H1 (cell line): ENCODE results near the gene IKBIP. TPM values are rescaled to one million over a fixed set of nuclear protein-coding genes. Genes with fewer than 3 reads are reported as not detected.

Experiments used
- CTCF ChIA-PET: fragments of 300-600 bp; sonication (Branson Sonifier 250); formaldehyde crosslinking; loops from one replicate; lab custom pipeline; 2021; ENCODE audit not compliant: partially characterized antibody; lab: Charles Lee
- POLR2A ChIA-PET: fragments of 300-600 bp; sonication (Branson Sonifier 250); formaldehyde crosslinking; loops from one replicate; lab custom pipeline; 2021; ENCODE audit warnings: inconsistent platforms; ENCODE audit not compliant: partially characterized antibody; lab: Charles Lee
- DNase-seq, 2 experiments: peaks; one replicate each; pipeline versions ENCODE4 v3.0.0 to v3.0.0-alpha.2; 2010 to 2022; ENCODE audit warnings: low spot score in 2 of 2, low read depth in 1 of 2, mixed read lengths in 1 of 2
- FAIRE-seq: peaks from 2 replicates; lab custom pipeline; 2011; peaks lifted over from hg19 to GRCh38; lab: Jason Lieb, UNC
- H2AFZ ChIP-seq: 2 replicates; pipeline ENCODE4 v1.8.1; 2012; ENCODE audit warnings: low read length, inconsistent platforms
- H2AK5ac ChIP-seq: 2 replicates; pipeline ENCODE4 v1.6.1; 2013; ENCODE audit warnings: low read depth, low read length
- H2BK120ac ChIP-seq: replicated peaks from 2 replicates; pipeline ENCODE3; 2013; ENCODE audit warnings: low read depth, low read length, inconsistent platforms
- H2BK12ac ChIP-seq: 2 replicates; pipeline ENCODE4 v1.6.1; 2013; ENCODE audit warnings: low read depth, low read length
- H2BK15ac ChIP-seq: 2 replicates; pipeline ENCODE4 v1.6.1; 2013; ENCODE audit warnings: low read length
- H2BK20ac ChIP-seq: 2 replicates; pipeline ENCODE4 v1.6.1; 2013; ENCODE audit warnings: low read length
- H2BK5ac ChIP-seq: 2 replicates; pipeline ENCODE4 v1.6.1; 2013; ENCODE audit warnings: low read depth, low read length
- H3K14ac ChIP-seq: 2 replicates; pipeline ENCODE4 v1.6.1; 2013; ENCODE audit warnings: inconsistent platforms; ENCODE audit not compliant: insufficient read length
- H3K18ac ChIP-seq: 2 replicates; pipeline ENCODE4 v1.6.1; 2013; ENCODE audit warnings: low read length; ENCODE audit errors: extremely low read depth
- H3K23ac ChIP-seq: 2 replicates; pipeline ENCODE4 v1.6.1; 2013; ENCODE audit warnings: inconsistent platforms; ENCODE audit not compliant: insufficient read length
- H3K23me2 ChIP-seq: 2 replicates; pipeline ENCODE4 v1.6.1; 2013; ENCODE audit warnings: low read depth, low read length
- H3K27ac ChIP-seq: 2 replicates; pipeline ENCODE4 v1.6.1; 2011; ENCODE audit warnings: low read depth, low read length, inconsistent platforms
- H3K27me3 ChIP-seq, 4 experiments: replicated peaks in 1 of 4; 1 replicate in 1 of 4; 2 replicates in 3 of 4; pipeline versions ENCODE4 v1.6.1 to v1.8.1; 2011 to 2013; ENCODE audit warnings: low read length in 3 of 4, mild to moderate bottlenecking in 3 of 4, inconsistent platforms in 2 of 4, mixed read lengths in 2 of 4, moderate library complexity in 1 of 4; ENCODE audit not compliant: control insufficient read depth in 3 of 4, insufficient read depth in 3 of 4; ENCODE audit errors: extremely low read depth in 1 of 4
- H3K36me3 ChIP-seq, 4 experiments: 2 replicates each; pipeline versions ENCODE4 v1.6.1 to v1.8.1; 2011 to 2013; ENCODE audit warnings: mild to moderate bottlenecking in 4 of 4, low read length in 3 of 4, moderate library complexity in 2 of 4, control low read depth in 1 of 4, inconsistent platforms in 1 of 4; ENCODE audit not compliant: insufficient read depth in 4 of 4, control insufficient read depth in 2 of 4
- H3K4ac ChIP-seq: replicated peaks from 2 replicates; pipeline ENCODE3; 2013; ENCODE audit warnings: low read length, low read depth, mixed read lengths, inconsistent platforms; ENCODE audit not compliant: insufficient read length
- H3K4me1 ChIP-seq, 4 experiments: replicated peaks in 1 of 4; 1 replicate in 1 of 4; 2 replicates in 3 of 4; pipeline versions ENCODE4 v1.6.1 to v1.8.1; 2011 to 2013; ENCODE audit warnings: low read length in 3 of 4, inconsistent platforms in 2 of 4, mixed read lengths in 1 of 4; ENCODE audit not compliant: insufficient read depth in 4 of 4, control insufficient read depth in 3 of 4
- H3K4me2 ChIP-seq, 2 experiments: 2 replicates each; pipeline versions ENCODE4 v1.6.1 to v1.8.1; 2011 to 2013; ENCODE audit warnings: low read depth in 2 of 2, low read length in 2 of 2, control low read depth in 1 of 2, inconsistent platforms in 1 of 2, mild to moderate bottlenecking in 1 of 2; ENCODE audit not compliant: insufficient read depth in 1 of 2
- H3K4me3 ChIP-seq, 4 experiments: fragments of 200-600, 300-600 bp in 1 of 4; sonication (generic), shearing (Covaris generic), sonication (Bioruptor Twin) in 1 of 4; 2 replicates each; pipeline versions ENCODE4 v1.5.1 to v1.8.1; 2011 to 2016; ENCODE audit warnings: low read length in 4 of 4, low read depth in 3 of 4, control low read depth in 2 of 4, inconsistent platforms in 2 of 4, mild to moderate bottlenecking in 2 of 4, mixed read lengths in 1 of 4, moderate library complexity in 1 of 4; ENCODE audit not compliant: insufficient read depth in 2 of 4; ENCODE audit errors: extremely low read depth in 1 of 4
- H3K56ac ChIP-seq: replicated peaks from 2 replicates; pipeline ENCODE3; 2013; ENCODE audit warnings: low read depth, mild to moderate bottlenecking, mixed read lengths, low read length, inconsistent platforms; ENCODE audit not compliant: insufficient read length
- H3K79me1 ChIP-seq: 2 replicates; pipeline ENCODE4 v1.6.1; 2013; ENCODE audit warnings: low read depth, low read length, control low read depth
- H3K79me2 ChIP-seq, 2 experiments: 2 replicates each; pipeline versions ENCODE4 v1.6.1 to v1.8.1; 2012 to 2013; ENCODE audit warnings: low read length in 2 of 2, mild to moderate bottlenecking in 2 of 2, inconsistent platforms in 1 of 2; ENCODE audit not compliant: insufficient read depth in 2 of 2, control insufficient read depth in 1 of 2
- H3K9ac ChIP-seq, 4 experiments: replicated peaks in 1 of 4; 1 replicate in 1 of 4; 2 replicates in 3 of 4; pipeline versions ENCODE4 v1.6.1 to v1.8.1; 2011 to 2013; ENCODE audit warnings: low read depth in 3 of 4, low read length in 3 of 4, control low read depth in 2 of 4, mild to moderate bottlenecking in 2 of 4, moderate library complexity in 2 of 4, inconsistent platforms in 1 of 4; ENCODE audit errors: extremely low read depth in 1 of 4
- H3K9me3 ChIP-seq, 2 experiments: 2 replicates each; pipeline versions ENCODE4 v1.6.1 to v1.8.1; 2012 to 2013; ENCODE audit warnings: mild to moderate bottlenecking in 2 of 2, moderate library complexity in 2 of 2, control low read depth in 1 of 2, inconsistent platforms in 1 of 2, low read depth in 1 of 2, low read length in 1 of 2, mixed read lengths in 1 of 2; ENCODE audit not compliant: insufficient read depth in 2 of 2
- H4K20me1 ChIP-seq, 2 experiments: replicated peaks in 1 of 2; 2 replicates each; pipeline versions ENCODE3 to v1.8.1; 2011 to 2013; ENCODE audit warnings: inconsistent platforms in 2 of 2, low read length in 2 of 2, mild to moderate bottlenecking in 1 of 2; ENCODE audit not compliant: insufficient read depth in 2 of 2, control insufficient read depth in 1 of 2
- H4K5ac ChIP-seq: 2 replicates; pipeline ENCODE4 v1.6.1; 2013; ENCODE audit warnings: low read length, low read depth, mixed read lengths, inconsistent platforms; ENCODE audit not compliant: insufficient read length
- H4K8ac ChIP-seq: 2 replicates; pipeline ENCODE4 v1.8.0; 2013; ENCODE audit warnings: mild to moderate bottlenecking, moderate library complexity, low read length, inconsistent platforms; ENCODE audit not compliant: insufficient read depth; ENCODE audit errors: extremely low read depth
- H4K91ac ChIP-seq: replicated peaks from 2 replicates; pipeline ENCODE3; 2013; ENCODE audit warnings: low read length, mixed read lengths, inconsistent platforms; ENCODE audit not compliant: insufficient read length
- CBX5 ChIP-seq: fragments of 300-800, 300-1000 bp; sonication (generic); IDR thresholded peaks from 2 replicates; pipeline ENCODE4 v1.7.1; 2016; ENCODE audit warnings: antibody characterized with exemption, low read length, low read depth
- CHD1 ChIP-seq: IDR thresholded peaks from 2 replicates; pipeline ENCODE4 v1.6.1; 2012; ENCODE audit warnings: low read depth, low read length, improper control_type of control experiment
- EZH2 ChIP-seq: fragments of 200-600 bp; sonication (generic); IDR thresholded peaks from 2 replicates; pipeline ENCODE4 v1.7.1; 2012; ENCODE audit warnings: low read depth, mild to moderate bottlenecking, moderate library complexity, low read length, inconsistent platforms; ENCODE audit not compliant: severe bottlenecking
- GTF2F1 ChIP-seq: IDR thresholded peaks from 2 replicates; pipeline ENCODE4 v1.6.1; 2012; ENCODE audit warnings: low read depth, low read length, improper control_type of control experiment, borderline replicate concordance
- POLR2AphosphoS5 ChIP-seq: IDR thresholded peaks from 2 replicates; pipeline ENCODE4 v1.6.1; 2011; ENCODE audit warnings: low read depth, low read length
- WGBS, 2 experiments: shearing (Covaris generic) in 1 of 2; methylation state at CpG; one replicate each; pipeline versions ENCODE4 v1.1.6 to v1.1.7; 2013 to 2015; ENCODE audit warnings: low lambda C conversion rate in 2 of 2, mixed read lengths in 2 of 2, inconsistent platforms in 1 of 2, low coverage in 1 of 2, missing lambda C conversion rate in 1 of 2; ENCODE audit not compliant: insufficient replicate concordance in 2 of 2, insufficient coverage in 1 of 2, insufficient read length in 1 of 2; ENCODE audit errors: extremely low coverage in 1 of 2, missing lambda C conversion rate in 1 of 2; 5-methylcytosine and 5-hydroxymethylcytosine counted together
- polyA plus RNA-seq, 7 experiments: library from polyadenylated mRNA; depleted of rRNA in 3 of 7; stranded (reverse) in 5 of 7; unstranded in 2 of 7; fragments of >200 nt in 5 of 7; fragments of 200-250 nt in 2 of 7; gene quantifications; 1 replicate in 5 of 7; 2 replicates in 1 of 7; 4 replicates in 1 of 7; pipeline versions ENCODE4 v1.2.1 to v1.2.3, GENCODE V29; 2011 to 2013; ENCODE audit warnings: missing spikeins in 2 of 7, mixed read lengths in 2 of 7
- total RNA-seq: library from RNA; stranded (reverse); fragmentation: NEBNext Ultra II Directional; extraction: Animal tissue kit (Norgen Biotek cat#: 25700); gene quantifications from 2 replicates; pipeline ENCODE4 v1.2.1, GENCODE V29; 2021
- TF ChIP-seq, protein P1 (sequence below): IDR thresholded peaks from 2 replicates; pipeline ENCODE4 v1.6.1; 2011; ENCODE audit warnings: low read length, improper control_type of control experiment
- TF ChIP-seq, protein P2 (sequence below): IDR thresholded peaks from 2 replicates; pipeline ENCODE4 v1.6.1; 2012; ENCODE audit warnings: inconsistent platforms

IKBIP gene
- total and polyA plus RNA-seq, 2 of the 8 experiments (the other 6 are each of a cell fraction or from before 2014, with no cell fraction given), result 2.7 to 12.4 TPM

- H2BK15ac ChIP-seq, result no peak overlapping the region
- WGBS, 2 experiments, result 82% methylated on average over 4 of the region's 4 CpGs; no CpG with 5 or more reads in 1 of the 2 experiments
Measured at GRCh38 chr12:98635657-98636323, 8.8 kb downstream of the IKBIP start.

More at GRCh38 chr12:98635657-98636323, 8.8 kb downstream of the IKBIP start:
- no peak for DNase-seq
- FAIRE-seq, result no peak
- no peak overlapping the region for H3K9ac ChIP-seq
- H2AFZ ChIP-seq, result no peak overlapping the region
- H2AK5ac ChIP-seq, result no peak overlapping the region
- no peak overlapping the region for H3K4me3 ChIP-seq
- no peak overlapping the region for H3K56ac ChIP-seq
- no peak overlapping the region for H3K27ac ChIP-seq
- POLR2A ChIA-PET, result no interaction called here
- peaks cover 0 to 2% of the 10 kb centered on the region in 2 experiments for H4K20me1 ChIP-seq
- H2BK5ac ChIP-seq, result no peak overlapping the region
- H3K23ac ChIP-seq, result no peak overlapping the region
- no peak overlapping the region for H3K4me2 ChIP-seq
- H4K91ac ChIP-seq, result no peak overlapping the region
- no peak overlapping the region for H3K4ac ChIP-seq
- no peak overlapping the region for H3K14ac ChIP-seq
- H2BK120ac ChIP-seq, result no peak overlapping the region
- no peaks in the 10 kb centered on the region for H3K4me1 ChIP-seq
- CTCF ChIA-PET, result interaction anchor here (0.6 to 1.2 kb wide), 5 partner anchors 28 to 1772 kb away, joined by 3 to 5 read pairs (median 3); no protein-coding TSS in a partner anchor
- H4K8ac ChIP-seq, result no peak overlapping the region
- 0 out of 8 replicates have a peak, but pooled peaks cover 0 to 3% (median 0%) of the 10 kb centered on the region in 4 experiments for H3K36me3 ChIP-seq
- TF ChIP-seq CBX5 (no peak), CHD1 (no peak), POLR2AphosphoS5 (no peak), GTF2F1 (no peak), EZH2 (no peak)
- TF ChIP-seq, protein P1, sequence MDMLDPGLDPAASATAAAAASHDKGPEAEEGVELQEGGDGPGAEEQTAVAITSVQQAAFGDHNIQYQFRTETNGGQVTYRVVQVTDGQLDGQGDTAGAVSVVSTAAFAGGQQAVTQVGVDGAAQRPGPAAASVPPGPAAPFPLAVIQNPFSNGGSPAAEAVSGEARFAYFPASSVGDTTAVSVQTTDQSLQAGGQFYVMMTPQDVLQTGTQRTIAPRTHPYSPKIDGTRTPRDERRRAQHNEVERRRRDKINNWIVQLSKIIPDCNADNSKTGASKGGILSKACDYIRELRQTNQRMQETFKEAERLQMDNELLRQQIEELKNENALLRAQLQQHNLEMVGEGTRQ, result no peak
- TF ChIP-seq, protein P2, sequence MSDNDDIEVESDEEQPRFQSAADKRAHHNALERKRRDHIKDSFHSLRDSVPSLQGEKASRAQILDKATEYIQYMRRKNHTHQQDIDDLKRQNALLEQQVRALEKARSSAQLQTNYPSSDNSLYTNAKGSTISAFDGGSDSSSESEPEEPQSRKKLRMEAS, result no peak
- H3K79me1 ChIP-seq, result no peaks in the 10 kb centered on the region
- H3K79me2 ChIP-seq, result no peaks in the 10 kb centered on the region
- H2BK20ac ChIP-seq, result no peak overlapping the region
- no peaks in the 10 kb centered on the region for H3K27me3 ChIP-seq
- H2BK12ac ChIP-seq, result no peak overlapping the region
- H4K5ac ChIP-seq, result no peak overlapping the region
- H3K9me3 ChIP-seq, result no peaks in the 10 kb centered on the region
- H3K18ac ChIP-seq, result no peak overlapping the region
- no peaks in the 10 kb centered on the region for H3K23me2 ChIP-seq
